Thyroid gland (tissue), 4 donors: ENCODE results near the gene FPGT.

Experiments
- POLR2A ChIP-seq, 2 donors: fragments of 450-650 bp; IDR thresholded peaks; one replicate each; pipeline ENCODE4 v1.6.1; 2017; ENCODE audit warnings: antibody characterized with exemption in 2 of 2, mild to moderate bottlenecking in 2 of 2, moderate library complexity in 1 of 2
- TF ChIP-seq, protein P1 (sequence below), 6 experiments: fragments of 200-600 bp in 3 of 6; fragments of 450-650 bp in 3 of 6; sonication (generic) in 3 of 6; IDR thresholded peaks; one replicate each; pipeline ENCODE4 v1.5.1; 2016 to 2019; ENCODE audit warnings: antibody characterized with exemption in 6 of 6, mild to moderate bottlenecking in 2 of 6, inconsistent platforms in 1 of 6, moderate library complexity in 1 of 6

DNA sequence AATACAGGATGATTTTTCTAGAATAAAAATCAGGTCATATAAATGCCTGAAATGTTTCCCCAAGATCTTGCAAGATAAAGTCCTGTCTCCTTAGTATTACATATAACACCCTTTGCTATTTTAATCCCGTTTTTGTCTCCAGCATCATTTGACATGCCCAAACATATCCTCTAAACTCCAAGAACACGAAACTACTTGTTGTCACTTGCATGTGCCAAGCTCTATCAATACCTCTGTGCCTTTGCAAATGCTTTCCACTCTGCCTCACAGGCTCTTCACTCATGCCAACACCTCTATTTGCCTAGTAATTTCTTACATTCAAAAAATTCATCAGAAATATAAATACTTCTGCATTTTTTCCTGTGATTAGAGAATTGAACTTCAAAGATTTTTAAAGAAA is 38.0 kb upstream of the FPGT start:
- TF ChIP-seq, protein P1, sequence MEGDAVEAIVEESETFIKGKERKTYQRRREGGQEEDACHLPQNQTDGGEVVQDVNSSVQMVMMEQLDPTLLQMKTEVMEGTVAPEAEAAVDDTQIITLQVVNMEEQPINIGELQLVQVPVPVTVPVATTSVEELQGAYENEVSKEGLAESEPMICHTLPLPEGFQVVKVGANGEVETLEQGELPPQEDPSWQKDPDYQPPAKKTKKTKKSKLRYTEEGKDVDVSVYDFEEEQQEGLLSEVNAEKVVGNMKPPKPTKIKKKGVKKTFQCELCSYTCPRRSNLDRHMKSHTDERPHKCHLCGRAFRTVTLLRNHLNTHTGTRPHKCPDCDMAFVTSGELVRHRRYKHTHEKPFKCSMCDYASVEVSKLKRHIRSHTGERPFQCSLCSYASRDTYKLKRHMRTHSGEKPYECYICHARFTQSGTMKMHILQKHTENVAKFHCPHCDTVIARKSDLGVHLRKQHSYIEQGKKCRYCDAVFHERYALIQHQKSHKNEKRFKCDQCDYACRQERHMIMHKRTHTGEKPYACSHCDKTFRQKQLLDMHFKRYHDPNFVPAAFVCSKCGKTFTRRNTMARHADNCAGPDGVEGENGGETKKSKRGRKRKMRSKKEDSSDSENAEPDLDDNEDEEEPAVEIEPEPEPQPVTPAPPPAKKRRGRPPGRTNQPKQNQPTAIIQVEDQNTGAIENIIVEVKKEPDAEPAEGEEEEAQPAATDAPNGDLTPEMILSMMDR (IDR thresholded peaks at IDR 0.05), result no peak
- TF ChIP-seq POLR2A (IDR thresholded peaks at IDR 0.05), result no peak
